Measurements from ENCODE around the gene GNL3L. TPM values are rescaled to one million over a fixed set of nuclear protein-coding genes. Genes with fewer than 3 reads are reported as not detected.

The GNL3L gene
- total RNA-seq, 1 experiment from 2014 or later = 63.6 TPM

GRCh38 chrX:54561622-54562021 is 31.6 kb downstream of the GNL3L start:
- Mint-ChIP-seq H3K4me1 (no peaks in the 10 kb centered on the region), H3K4me3 (no peak overlapping the region), H3K9me3 (no peaks in the 10 kb centered on the region), H3K27ac (no peak overlapping the region), H3K36me3 (peaks cover 49% of the 10 kb centered on the region), H3K27me3 (ENCODE audit: low read depth) (no peaks in the 10 kb centered on the region)
- no peak for TF ChIP-seq NR3C1 (CRISPR knock-in tag; conservative IDR thresholded peaks at IDR 0.05; ENCODE audit: low read depth)
- no peak for TF ChIP-seq ZSCAN18 (CRISPR knock-in tag; IDR thresholded peaks at IDR 0.05)
- no peak for TF ChIP-seq SMAD4 (CRISPR knock-in tag; IDR thresholded peaks at IDR 0.05)
- TF ChIP-seq NR1H2 (CRISPR knock-in tag; IDR thresholded peaks at IDR 0.05) = no peak
- TF ChIP-seq, protein P1, sequence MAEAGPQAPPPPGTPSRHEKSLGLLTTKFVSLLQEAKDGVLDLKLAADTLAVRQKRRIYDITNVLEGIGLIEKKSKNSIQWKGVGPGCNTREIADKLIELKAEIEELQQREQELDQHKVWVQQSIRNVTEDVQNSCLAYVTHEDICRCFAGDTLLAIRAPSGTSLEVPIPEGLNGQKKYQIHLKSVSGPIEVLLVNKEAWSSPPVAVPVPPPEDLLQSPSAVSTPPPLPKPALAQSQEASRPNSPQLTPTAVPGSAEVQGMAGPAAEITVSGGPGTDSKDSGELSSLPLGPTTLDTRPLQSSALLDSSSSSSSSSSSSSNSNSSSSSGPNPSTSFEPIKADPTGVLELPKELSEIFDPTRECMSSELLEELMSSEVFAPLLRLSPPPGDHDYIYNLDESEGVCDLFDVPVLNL (CRISPR knock-in tag; IDR thresholded peaks at IDR 0.05; ENCODE audit: borderline replicate concordance, low read depth) = no peak
- no peak for TF ChIP-seq CTCF (IDR thresholded peaks at IDR 0.05)
- TF ChIP-seq ESRRA (CRISPR knock-in tag; IDR thresholded peaks at IDR 0.05; ENCODE audit: borderline replicate concordance) = no peak
- no peak for TF ChIP-seq GABPB1 (CRISPR knock-in tag; IDR thresholded peaks at IDR 0.05)
- TF ChIP-seq, protein P2, sequence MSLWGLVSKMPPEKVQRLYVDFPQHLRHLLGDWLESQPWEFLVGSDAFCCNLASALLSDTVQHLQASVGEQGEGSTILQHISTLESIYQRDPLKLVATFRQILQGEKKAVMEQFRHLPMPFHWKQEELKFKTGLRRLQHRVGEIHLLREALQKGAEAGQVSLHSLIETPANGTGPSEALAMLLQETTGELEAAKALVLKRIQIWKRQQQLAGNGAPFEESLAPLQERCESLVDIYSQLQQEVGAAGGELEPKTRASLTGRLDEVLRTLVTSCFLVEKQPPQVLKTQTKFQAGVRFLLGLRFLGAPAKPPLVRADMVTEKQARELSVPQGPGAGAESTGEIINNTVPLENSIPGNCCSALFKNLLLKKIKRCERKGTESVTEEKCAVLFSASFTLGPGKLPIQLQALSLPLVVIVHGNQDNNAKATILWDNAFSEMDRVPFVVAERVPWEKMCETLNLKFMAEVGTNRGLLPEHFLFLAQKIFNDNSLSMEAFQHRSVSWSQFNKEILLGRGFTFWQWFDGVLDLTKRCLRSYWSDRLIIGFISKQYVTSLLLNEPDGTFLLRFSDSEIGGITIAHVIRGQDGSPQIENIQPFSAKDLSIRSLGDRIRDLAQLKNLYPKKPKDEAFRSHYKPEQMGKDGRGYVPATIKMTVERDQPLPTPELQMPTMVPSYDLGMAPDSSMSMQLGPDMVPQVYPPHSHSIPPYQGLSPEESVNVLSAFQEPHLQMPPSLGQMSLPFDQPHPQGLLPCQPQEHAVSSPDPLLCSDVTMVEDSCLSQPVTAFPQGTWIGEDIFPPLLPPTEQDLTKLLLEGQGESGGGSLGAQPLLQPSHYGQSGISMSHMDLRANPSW (CRISPR knock-in tag; conservative IDR thresholded peaks at IDR 0.05; ENCODE audit: low read depth) = no peak
- TF ChIP-seq JUN (CRISPR knock-in tag; IDR thresholded peaks at IDR 0.05) = no peak
- no peak for TF ChIP-seq FOXP1 (CRISPR knock-in tag; IDR thresholded peaks at IDR 0.05; ENCODE audit: borderline replicate concordance)
- TF ChIP-seq ELF4 (CRISPR knock-in tag; IDR thresholded peaks at IDR 0.05; ENCODE audit: low read depth) = no peak
- no peak for TF ChIP-seq MXD4 (CRISPR knock-in tag; IDR thresholded peaks at IDR 0.05; ENCODE audit: borderline replicate concordance)
- DNase-seq (ENCODE audit: low spot score) (no peak), ATAC-seq (no peak)
- ChIA-PET CTCF (no interaction called here), POLR2A (no interaction called here)

DNA sequence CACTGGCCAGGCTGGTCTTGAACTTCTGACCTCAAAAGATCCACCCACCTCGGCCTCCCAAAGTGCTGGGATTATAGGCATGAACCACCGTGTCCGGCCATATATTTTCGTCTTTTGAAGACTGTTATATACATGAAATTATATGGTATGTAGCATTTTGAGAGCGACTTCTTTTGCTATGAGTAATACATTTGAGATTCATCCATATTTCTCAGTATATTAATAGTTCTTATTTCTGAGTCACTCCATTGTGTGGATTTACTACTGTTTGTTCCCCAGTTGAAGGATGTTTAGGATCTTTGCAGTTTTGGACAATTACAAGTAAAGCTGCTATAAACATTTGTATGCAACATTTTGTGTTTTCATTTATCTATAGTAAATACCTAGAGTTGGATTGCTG is 34.9 kb downstream of the GNL3L start:
- CTCF ChIA-PET = no interaction called here
- TF ChIP-seq ZNF425 (CRISPR knock-in tag; conservative IDR thresholded peaks at IDR 0.05) (no peak), E2F1 (CRISPR knock-in tag; IDR thresholded peaks at IDR 0.05) (no peak), ZNF219 (CRISPR knock-in tag; IDR thresholded peaks at IDR 0.05; ENCODE audit: borderline replicate concordance) (no peak), RORB (CRISPR knock-in tag; IDR thresholded peaks at IDR 0.05) (no peak), ZNF423 (CRISPR knock-in tag; IDR thresholded peaks at IDR 0.05) (no peak)
- TF ChIP-seq, protein P3, sequence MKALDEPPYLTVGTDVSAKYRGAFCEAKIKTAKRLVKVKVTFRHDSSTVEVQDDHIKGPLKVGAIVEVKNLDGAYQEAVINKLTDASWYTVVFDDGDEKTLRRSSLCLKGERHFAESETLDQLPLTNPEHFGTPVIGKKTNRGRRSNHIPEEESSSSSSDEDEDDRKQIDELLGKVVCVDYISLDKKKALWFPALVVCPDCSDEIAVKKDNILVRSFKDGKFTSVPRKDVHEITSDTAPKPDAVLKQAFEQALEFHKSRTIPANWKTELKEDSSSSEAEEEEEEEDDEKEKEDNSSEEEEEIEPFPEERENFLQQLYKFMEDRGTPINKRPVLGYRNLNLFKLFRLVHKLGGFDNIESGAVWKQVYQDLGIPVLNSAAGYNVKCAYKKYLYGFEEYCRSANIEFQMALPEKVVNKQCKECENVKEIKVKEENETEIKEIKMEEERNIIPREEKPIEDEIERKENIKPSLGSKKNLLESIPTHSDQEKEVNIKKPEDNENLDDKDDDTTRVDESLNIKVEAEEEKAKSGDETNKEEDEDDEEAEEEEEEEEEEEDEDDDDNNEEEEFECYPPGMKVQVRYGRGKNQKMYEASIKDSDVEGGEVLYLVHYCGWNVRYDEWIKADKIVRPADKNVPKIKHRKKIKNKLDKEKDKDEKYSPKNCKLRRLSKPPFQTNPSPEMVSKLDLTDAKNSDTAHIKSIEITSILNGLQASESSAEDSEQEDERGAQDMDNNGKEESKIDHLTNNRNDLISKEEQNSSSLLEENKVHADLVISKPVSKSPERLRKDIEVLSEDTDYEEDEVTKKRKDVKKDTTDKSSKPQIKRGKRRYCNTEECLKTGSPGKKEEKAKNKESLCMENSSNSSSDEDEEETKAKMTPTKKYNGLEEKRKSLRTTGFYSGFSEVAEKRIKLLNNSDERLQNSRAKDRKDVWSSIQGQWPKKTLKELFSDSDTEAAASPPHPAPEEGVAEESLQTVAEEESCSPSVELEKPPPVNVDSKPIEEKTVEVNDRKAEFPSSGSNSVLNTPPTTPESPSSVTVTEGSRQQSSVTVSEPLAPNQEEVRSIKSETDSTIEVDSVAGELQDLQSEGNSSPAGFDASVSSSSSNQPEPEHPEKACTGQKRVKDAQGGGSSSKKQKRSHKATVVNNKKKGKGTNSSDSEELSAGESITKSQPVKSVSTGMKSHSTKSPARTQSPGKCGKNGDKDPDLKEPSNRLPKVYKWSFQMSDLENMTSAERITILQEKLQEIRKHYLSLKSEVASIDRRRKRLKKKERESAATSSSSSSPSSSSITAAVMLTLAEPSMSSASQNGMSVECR (CRISPR knock-in tag; IDR thresholded peaks at IDR 0.05; ENCODE audit: borderline replicate concordance) = no peak

More for the DNA sequence above, 34.9 kb downstream of the GNL3L start:
- H3K36me3 Mint-ChIP-seq = peaks cover 41% of the 10 kb centered on the region
- H3K27ac Mint-ChIP-seq = no peak overlapping the region
- H3K4me3 Mint-ChIP-seq = no peak overlapping the region
- no peaks in the 10 kb centered on the region for H3K27me3 Mint-ChIP-seq (ENCODE audit: low read depth)
- POLR2A ChIA-PET = no interaction called here
- DNase-seq (ENCODE audit: low spot score) (no peak), ATAC-seq (no peak)
- H3K4me1 Mint-ChIP-seq = no peaks in the 10 kb centered on the region
- peaks cover 11% of the 10 kb centered on the region for H3K9me3 Mint-ChIP-seq
